ENCODE results near the gene PMCH. TPM values are rescaled to one million over a fixed set of nuclear protein-coding genes. Genes with fewer than 3 reads are reported as not detected.
"Not testable (repeated sequence)": the region's sequence is repeated elsewhere in the genome, so short reads cannot be mapped to it uniquely, and the experiment has no call there.

Gene PMCH, protein sequence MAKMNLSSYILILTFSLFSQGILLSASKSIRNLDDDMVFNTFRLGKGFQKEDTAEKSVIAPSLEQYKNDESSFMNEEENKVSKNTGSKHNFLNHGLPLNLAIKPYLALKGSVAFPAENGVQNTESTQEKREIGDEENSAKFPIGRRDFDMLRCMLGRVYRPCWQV
- total RNA-seq = not detected in 2 replicates
- long read RNA-seq = 0 reads

DNA sequence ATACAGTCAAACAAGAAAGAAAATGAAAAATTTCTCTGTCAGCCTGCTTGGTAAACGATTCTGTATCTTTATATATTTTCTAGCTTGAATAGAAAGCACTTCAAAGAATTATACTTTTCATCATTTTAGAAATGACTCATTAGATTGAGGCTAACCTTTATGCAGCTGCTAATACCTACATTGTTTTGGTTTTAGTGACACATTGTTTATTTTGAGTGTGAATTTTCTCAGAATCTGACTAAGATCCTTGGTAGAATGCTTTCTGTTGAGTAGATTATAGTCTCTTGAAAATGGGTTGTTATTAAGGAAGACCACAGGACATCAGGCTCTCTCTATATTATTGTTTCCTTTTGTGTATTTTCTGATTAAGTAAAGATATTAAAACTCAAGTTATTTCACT is at the start of gene PMCH:
PMCH (minus strand) TSS at position 45 of the 400 bp plus-strand sequence. CDS start 63 bp downstream, outside the sequence.
- DNase-seq (ENCODE audit: extremely low spot score, unreplicated experiment) = no peak
- H3K27me3 Mint-ChIP-seq (ENCODE audit: unreplicated experiment) = no peaks in the 10 kb centered on the region
- H3K4me3 Mint-ChIP-seq (ENCODE audit: unreplicated experiment) = no peak within 1 kb of the TSS
- TF ChIP-seq, protein P1, sequence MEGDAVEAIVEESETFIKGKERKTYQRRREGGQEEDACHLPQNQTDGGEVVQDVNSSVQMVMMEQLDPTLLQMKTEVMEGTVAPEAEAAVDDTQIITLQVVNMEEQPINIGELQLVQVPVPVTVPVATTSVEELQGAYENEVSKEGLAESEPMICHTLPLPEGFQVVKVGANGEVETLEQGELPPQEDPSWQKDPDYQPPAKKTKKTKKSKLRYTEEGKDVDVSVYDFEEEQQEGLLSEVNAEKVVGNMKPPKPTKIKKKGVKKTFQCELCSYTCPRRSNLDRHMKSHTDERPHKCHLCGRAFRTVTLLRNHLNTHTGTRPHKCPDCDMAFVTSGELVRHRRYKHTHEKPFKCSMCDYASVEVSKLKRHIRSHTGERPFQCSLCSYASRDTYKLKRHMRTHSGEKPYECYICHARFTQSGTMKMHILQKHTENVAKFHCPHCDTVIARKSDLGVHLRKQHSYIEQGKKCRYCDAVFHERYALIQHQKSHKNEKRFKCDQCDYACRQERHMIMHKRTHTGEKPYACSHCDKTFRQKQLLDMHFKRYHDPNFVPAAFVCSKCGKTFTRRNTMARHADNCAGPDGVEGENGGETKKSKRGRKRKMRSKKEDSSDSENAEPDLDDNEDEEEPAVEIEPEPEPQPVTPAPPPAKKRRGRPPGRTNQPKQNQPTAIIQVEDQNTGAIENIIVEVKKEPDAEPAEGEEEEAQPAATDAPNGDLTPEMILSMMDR (IDR thresholded peaks at IDR 0.05) = no peak
- H3K4me1 Mint-ChIP-seq (ENCODE audit: unreplicated experiment) = peaks cover 4% of the 10 kb centered on the region
- H3K36me3 Mint-ChIP-seq (ENCODE audit: unreplicated experiment) = no peaks in the 10 kb centered on the region
- no peaks in the 10 kb centered on the region for H3K9me3 Mint-ChIP-seq (ENCODE audit: unreplicated experiment)
- H3K27ac Mint-ChIP-seq (ENCODE audit: unreplicated experiment) = no peak within 1 kb of the TSS

DNA sequence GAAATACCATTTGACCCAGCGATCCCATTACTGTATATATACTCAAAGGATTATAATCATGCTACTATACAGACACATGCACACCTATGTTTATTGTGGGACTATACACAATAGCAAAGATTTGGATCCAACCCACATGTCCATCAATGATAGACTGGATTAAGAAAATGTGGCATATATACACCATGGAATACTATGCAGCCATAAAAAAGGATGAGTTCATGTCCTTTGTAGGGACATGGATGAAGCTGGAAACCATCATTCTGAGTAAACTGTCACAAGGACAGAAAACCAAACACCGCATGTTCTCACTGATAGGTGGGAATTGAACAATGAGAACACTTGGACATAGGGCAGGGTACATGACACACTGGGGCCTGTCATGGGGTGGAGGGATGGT is 43.2 kb upstream of the PMCH start:
- not testable (repeated sequence) for DNase-seq (ENCODE audit: extremely low spot score, unreplicated experiment); H3K4me3 Mint-ChIP-seq (ENCODE audit: unreplicated experiment); H3K27ac Mint-ChIP-seq (ENCODE audit: unreplicated experiment); H3K27me3 Mint-ChIP-seq (ENCODE audit: unreplicated experiment); H3K36me3 Mint-ChIP-seq (ENCODE audit: unreplicated experiment); H3K4me1 Mint-ChIP-seq (ENCODE audit: unreplicated experiment)
- H3K9me3 Mint-ChIP-seq (ENCODE audit: unreplicated experiment) = peaks cover 13% of the 10 kb centered on the region

DNA sequence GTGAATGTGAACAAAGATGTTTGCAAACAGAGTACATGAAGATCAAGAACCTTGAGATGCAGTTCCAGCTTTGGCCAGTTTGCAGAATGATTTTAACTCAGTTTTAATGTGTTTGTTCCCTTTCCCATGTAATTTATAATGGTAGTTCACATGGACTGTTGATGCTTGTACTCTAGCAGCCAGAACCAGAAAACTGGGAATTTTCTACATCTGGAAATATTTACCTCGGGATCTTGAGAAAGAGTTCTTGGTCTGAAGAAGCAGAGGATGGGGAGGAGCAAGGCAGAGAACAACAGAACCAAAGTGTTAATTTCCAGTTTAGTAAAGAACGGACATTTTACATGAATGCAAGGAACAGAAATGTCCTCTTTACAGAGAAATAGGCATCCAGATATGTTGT is 37.0 kb upstream of the PMCH start:
- Mint-ChIP-seq H3K4me1 (ENCODE audit: unreplicated experiment) (no peaks in the 10 kb centered on the region), H3K9me3 (ENCODE audit: unreplicated experiment) (peaks cover 4% of the 10 kb centered on the region), H3K27ac (ENCODE audit: unreplicated experiment) (no peak overlapping the region), H3K4me3 (ENCODE audit: unreplicated experiment) (no peak overlapping the region), H3K27me3 (ENCODE audit: unreplicated experiment) (peaks cover 28% of the 10 kb centered on the region), H3K36me3 (ENCODE audit: unreplicated experiment) (no peaks in the 10 kb centered on the region)
- DNase-seq (ENCODE audit: extremely low spot score, unreplicated experiment) = no peak
- TF ChIP-seq, protein P1 (IDR thresholded peaks at IDR 0.05) = no peak

DNA sequence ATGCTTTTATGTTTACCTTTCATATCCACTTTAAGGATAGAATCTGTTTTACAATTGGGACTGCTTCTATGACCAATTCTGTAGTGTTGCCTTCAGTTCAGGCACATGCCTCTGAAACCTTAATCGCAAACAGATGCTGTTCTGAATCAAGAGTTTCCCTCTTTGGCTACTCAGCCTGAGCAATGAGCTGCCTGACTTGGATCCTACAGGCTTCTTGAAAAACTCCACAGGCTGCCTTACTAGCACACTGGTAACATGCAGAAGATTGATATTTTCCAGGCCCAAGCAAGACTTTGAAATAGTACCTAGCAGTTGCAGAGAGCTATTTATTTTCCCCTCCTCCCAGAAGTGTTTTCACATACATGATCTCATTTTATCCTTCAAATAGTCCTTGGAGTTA is 34.8 kb upstream of the PMCH start:
- H3K9me3 Mint-ChIP-seq (ENCODE audit: unreplicated experiment) = peaks cover under 1% of the 10 kb centered on the region
- peaks cover 33% of the 10 kb centered on the region for H3K27me3 Mint-ChIP-seq (ENCODE audit: unreplicated experiment)
- H3K4me3 Mint-ChIP-seq (ENCODE audit: unreplicated experiment) = no peak overlapping the region

DNA sequence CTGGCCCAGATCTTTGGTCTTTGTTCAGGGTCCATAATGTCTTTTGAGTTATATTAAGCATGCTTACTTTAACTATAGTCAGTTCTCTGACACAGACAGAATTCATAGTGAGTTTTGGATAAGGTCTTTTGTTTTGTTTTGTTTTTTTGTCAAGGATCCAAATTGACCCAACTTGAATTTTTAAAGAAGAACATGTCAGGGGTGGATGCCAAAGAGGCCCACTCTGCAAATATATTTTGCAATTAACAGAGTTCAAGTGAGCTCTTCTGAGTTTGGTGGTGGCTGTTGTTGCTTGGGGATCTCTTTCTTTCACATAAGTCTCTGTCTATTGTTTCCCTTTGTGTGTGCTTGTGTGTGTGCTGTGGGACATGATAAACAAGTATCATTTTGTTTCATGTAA is 34.4 kb upstream of the PMCH start:
- Mint-ChIP-seq H3K4me1 (ENCODE audit: unreplicated experiment) (no peaks in the 10 kb centered on the region), H3K27ac (ENCODE audit: unreplicated experiment) (no peak overlapping the region), H3K27me3 (ENCODE audit: unreplicated experiment) (peaks cover 33% of the 10 kb centered on the region)

More for the DNA sequence above, 34.8 kb upstream of the PMCH start:
- Mint-ChIP-seq H3K27ac (ENCODE audit: unreplicated experiment) (no peak overlapping the region), H3K36me3 (ENCODE audit: unreplicated experiment) (no peaks in the 10 kb centered on the region), H3K4me1 (ENCODE audit: unreplicated experiment) (no peaks in the 10 kb centered on the region)
- TF ChIP-seq, protein P1 (IDR thresholded peaks at IDR 0.05) = no peak
- no peak for DNase-seq (ENCODE audit: extremely low spot score, unreplicated experiment)

More for the DNA sequence above, 34.4 kb upstream of the PMCH start:
- TF ChIP-seq, protein P1 (IDR thresholded peaks at IDR 0.05) = no peak
- DNase-seq (ENCODE audit: extremely low spot score, unreplicated experiment) = no peak
- no peaks in the 10 kb centered on the region for H3K9me3 Mint-ChIP-seq (ENCODE audit: unreplicated experiment)
- no peaks in the 10 kb centered on the region for H3K36me3 Mint-ChIP-seq (ENCODE audit: unreplicated experiment)
- H3K4me3 Mint-ChIP-seq (ENCODE audit: unreplicated experiment) = no peak overlapping the region

Measured in osteocyte (in vitro differentiated cells).